Measurements from ENCODE around the gene METTL2B. TPM values are rescaled to one million over a fixed set of nuclear protein-coding genes. Genes with fewer than 3 reads are reported as not detected.

Gene METTL2B
- 36.9 TPM for total RNA-seq

DNA sequence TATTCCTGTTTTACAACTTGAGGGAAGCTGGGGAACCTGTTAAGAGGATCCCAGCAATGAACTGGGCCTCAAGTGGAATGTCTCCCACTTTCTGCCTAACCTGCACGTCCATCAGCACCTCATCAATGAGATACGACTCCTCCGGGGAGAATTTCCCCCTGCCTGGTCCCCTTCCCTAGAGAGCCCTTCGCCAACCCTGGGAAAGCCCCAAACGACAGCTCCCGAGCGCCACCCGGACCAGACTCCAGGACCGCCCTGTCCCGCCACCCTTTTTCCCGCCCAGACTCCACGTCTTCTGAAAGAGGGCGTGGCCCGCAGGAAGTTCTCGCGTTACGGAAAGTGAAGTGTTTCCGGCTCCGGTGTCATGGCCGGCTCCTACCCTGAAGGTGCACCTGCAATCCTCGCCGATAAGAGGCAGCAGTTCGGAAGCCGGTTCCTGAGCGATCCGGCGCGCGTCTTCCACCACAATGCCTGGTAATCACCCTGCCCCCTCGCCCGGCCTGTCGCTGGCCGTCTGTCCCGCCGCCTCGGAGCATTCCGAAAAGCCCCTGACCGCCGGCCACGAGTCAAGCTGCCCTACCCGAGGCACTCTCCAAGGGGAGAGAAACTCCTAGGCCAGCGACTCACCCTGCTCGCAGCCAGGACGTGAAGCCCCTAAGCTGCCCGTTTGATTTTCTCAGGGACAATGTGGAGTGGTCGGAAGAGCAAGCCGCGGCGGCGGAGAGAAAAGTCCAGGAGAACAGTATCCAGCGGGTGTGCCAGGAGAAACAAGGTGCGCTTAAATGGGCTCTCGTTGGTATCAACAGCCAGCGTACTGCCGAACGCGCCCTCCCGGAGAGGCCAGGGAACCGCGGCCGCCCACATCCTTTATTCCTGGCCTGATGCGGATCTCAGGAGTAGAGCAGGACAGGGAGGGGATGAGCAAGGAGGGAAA is at the start of gene METTL2B:
Gene METTL2B, plus strand, starts transcription at position 347 of the 934 bp plus-strand sequence. Its CDS starts 18 bp downstream, at position 365.

GRCh38 chr7:128455543-128456254 is 20.8 kb upstream of the METTL2B start, which contains the start of gene HILPDA:
Gene HILPDA (plus strand): TSS chr7:128455878. CDS start chr7:128457269, 1,391 bp downstream.

Small RNA genes lying within 50 kb of the gene (small RNA-seq; reads per million reads assigned to genes)
- gene AC010655.1 (ENCODE audit: low replicate concordance) (not detected), gene AC010655.2 (ENCODE audit: low replicate concordance) (not detected), gene RF00017 (ENCODE audit: low replicate concordance) (not detected), gene RNU7-54P (ENCODE audit: low replicate concordance) (not detected)

Other genes starting within 250 kb of the METTL2B start
- not detected for gene LEP, start 235.5 kb upstream of the METTL2B start, total RNA-seq
- 38.8 TPM for gene RBM28, start 132.8 kb upstream of the METTL2B start, total RNA-seq
- gene PRRT4, start 115.1 kb upstream of the METTL2B start, total RNA-seq: 2.5 TPM
- 36.0 TPM for gene IMPDH1, start 66.8 kb upstream of the METTL2B start, total RNA-seq
- 43.2 TPM for gene HILPDA, start 20.9 kb upstream of the METTL2B start, total RNA-seq
- 3.4 TPM for gene GARIN1A, start 195.5 kb downstream of the METTL2B start, total RNA-seq